HepG2 (cell line): ENCODE data around the gene HK3. TPM values are rescaled to one million over a fixed set of nuclear protein-coding genes. Genes with fewer than 3 reads are reported as not detected.

ENCODE experiments used
- ATAC-seq: fragments of 200-7000 bp; cut with Tn5 transposase; 3 replicates; pipeline ENCODE4 v1.9.1; 2020; ENCODE audit warnings: mild to moderate bottlenecking, moderate library complexity
- BruUV-seq: library from RNA; stranded (reverse); fragments of 400-500 nt; replicated peaks from 2 replicates; lab custom pipeline; 2021; lab: Mats Ljungman, UMichigan
- CTCF ChIA-PET: fragments of 300-600 bp; formaldehyde crosslinking; extraction: SDS; loops from one replicate; lab custom pipeline; 2021; ENCODE audit warnings: low total read pairs, inconsistent platforms, low intra/inter-chr PET ratio; lab: Yijun Ruan, JAX
- POLR2A ChIA-PET: fragments of 350-600 bp; sonication (Branson Sonifier 250); formaldehyde crosslinking; loops from one replicate; lab custom pipeline; 2020; ENCODE audit warnings: antibody characterized with exemption, inconsistent platforms; lab: Yijun Ruan, JAX
- DNase-seq: peaks from one replicate; pipeline ENCODE4 v3.0.0-alpha.2; 2015; ENCODE audit warnings: low spot score
- FAIRE-seq: peaks from 3 replicates; lab custom pipeline; 2011; peaks lifted over from hg19 to GRCh38; lab: Jason Lieb, UNC
- H2AFZ ChIP-seq: one replicate; pipeline ENCODE4 v1.6.1; 2011; ENCODE audit warnings: low read length, inconsistent platforms
- H3K27ac ChIP-seq: fragments of 300-600 bp; 3 replicates; pipeline ENCODE4 v1.8.0; 2011; ENCODE audit warnings: mixed run types, mild to moderate bottlenecking, mixed read lengths, low read length, inconsistent platforms; ENCODE audit not compliant: insufficient read depth; ENCODE audit errors: extremely low read length
- H3K27me3 ChIP-seq, 2 experiments: fragments of 200-600 bp in 1 of 2; 2 replicates in 1 of 2; 3 replicates in 1 of 2; pipeline versions ENCODE4 v1.6.0 to v1.8.0; 2011; ENCODE audit warnings: low read length in 2 of 2, mild to moderate bottlenecking in 2 of 2, moderate library complexity in 2 of 2, inconsistent platforms in 1 of 2; ENCODE audit not compliant: insufficient read depth in 2 of 2, control insufficient read depth in 1 of 2
- H3K36me3 ChIP-seq, 2 experiments: fragments of 200-600 bp in 1 of 2; replicated peaks in 1 of 2; 2 replicates in 1 of 2; 3 replicates in 1 of 2; pipeline versions ENCODE4 v1.5.1 to v1.8.0; 2011; ENCODE audit warnings: low read length in 2 of 2, inconsistent platforms in 1 of 2; ENCODE audit not compliant: insufficient read depth in 2 of 2, control insufficient read depth in 1 of 2
- H3K4me1 ChIP-seq: 2 replicates; pipeline ENCODE4 v1.5.1; 2012; ENCODE audit warnings: low read length, inconsistent platforms; ENCODE audit not compliant: insufficient read depth
- H3K4me2 ChIP-seq: 2 replicates; pipeline ENCODE4 v1.6.0; 2011; ENCODE audit warnings: low read depth, low read length, inconsistent platforms
- H3K4me3 ChIP-seq, 3 experiments: fragments of 200-600 bp in 1 of 3; sonication (generic), shearing (Covaris generic) in 1 of 3; replicated peaks in 1 of 3; 2 replicates each; pipeline ENCODE4 v1.5.1; 2011 to 2016; ENCODE audit warnings: low read length in 3 of 3, inconsistent platforms in 2 of 3, low read depth in 2 of 3, mild to moderate bottlenecking in 2 of 3, control low read depth in 1 of 3, mixed read lengths in 1 of 3; ENCODE audit not compliant: insufficient read depth in 1 of 3
- H3K79me2 ChIP-seq: one replicate; pipeline ENCODE4 v1.6.1; 2011; ENCODE audit warnings: low read length, inconsistent platforms; ENCODE audit not compliant: insufficient read depth
- H3K9ac ChIP-seq: 2 replicates; pipeline ENCODE4 v1.6.0; 2011; ENCODE audit warnings: mild to moderate bottlenecking, low read depth, low read length, inconsistent platforms; ENCODE audit not compliant: insufficient read depth
- H3K9me3 ChIP-seq: 2 replicates; pipeline ENCODE4 v1.5.1; 2012; ENCODE audit warnings: mild to moderate bottlenecking, low read length
- H4K20me1 ChIP-seq: 2 replicates; pipeline ENCODE4 v1.6.0; 2011; ENCODE audit warnings: inconsistent platforms, mild to moderate bottlenecking, low read length, moderate library complexity; ENCODE audit not compliant: insufficient read depth
- ATM ChIP-seq: fragments of 450-650 bp; IDR thresholded peaks from 2 replicates; pipeline ENCODE4 v1.7.1; 2017; ENCODE audit warnings: mild to moderate bottlenecking, borderline replicate concordance
- CENPX ChIP-seq: sonication (generic); formaldehyde crosslinking; IDR thresholded peaks from 2 replicates; pipeline ENCODE4 v1.9.0; 2021; ENCODE audit warnings: mild to moderate bottlenecking, missing genetic modification reagents, moderate library complexity
- ELF4 ChIP-seq: sonication (generic); formaldehyde crosslinking; IDR thresholded peaks from 2 replicates; pipeline ENCODE4 v1.5.0; 2020; ENCODE audit warnings: missing genetic modification reagents, mild to moderate bottlenecking, moderate library complexity, borderline replicate concordance
- FOXM1 ChIP-seq: sonication (generic); formaldehyde crosslinking; IDR thresholded peaks from 2 replicates; pipeline ENCODE4 v1.5.0; 2020; ENCODE audit warnings: missing genetic modification reagents
- HNRNPL ChIP-seq: fragments of 200-400 bp; formaldehyde crosslinking; IDR thresholded peaks from 2 replicates; pipeline ENCODE4 v1.6.1; 2017; ENCODE audit warnings: mild to moderate bottlenecking, low read depth, low read length
- PAX8 ChIP-seq: sonication (generic); formaldehyde crosslinking; IDR thresholded peaks from 2 replicates; pipeline ENCODE4 v1.8.0; 2022; ENCODE audit warnings: mild to moderate bottlenecking, missing genetic modification reagents, borderline replicate concordance
- RAD51 ChIP-seq: fragments of 450-650 bp; IDR thresholded peaks from 2 replicates; pipeline ENCODE4 v1.6.1; 2016; ENCODE audit warnings: borderline replicate concordance
- ZNF639 ChIP-seq: conservative IDR thresholded peaks from 2 replicates; pipeline ENCODE4 v1.6.1; 2018; ENCODE audit warnings: missing genetic modification reagents
- WGBS: methylation state at CpG from one replicate; pipeline ENCODE4 v1.1.6; 2017; ENCODE audit warnings: low lambda C conversion rate; 5-methylcytosine and 5-hydroxymethylcytosine counted together
- in situ Hi-C: cut with HindIII; loops from 2 replicates; pipeline ENCODE4 v1.10.0; 2017; ENCODE audit warnings: low pct_unique_long_range_greater_than_20kb; ENCODE audit not compliant: extremely low pct_ligation_motif_present
- intact Hi-C: fragments of 100-400 bp; cut with micrococcal nuclease; formaldehyde crosslinking; loops from one replicate; pipeline ENCODE4 v1.10.0; 2022; ENCODE audit not compliant: unreplicated experiment
- polyA plus RNA-seq, 8 experiments: library from polyadenylated mRNA; depleted of rRNA in 3 of 8; stranded (reverse) in 7 of 8; unstranded in 1 of 8; fragments of >200 nt; fragmentation: Illumina TruSeq in 4 of 8; extraction: Trizol in 4 of 8; gene quantifications; 2 replicates each; pipeline versions ENCODE4 v1.2.1 to v1.2.3, GENCODE V29; 2011 to 2016; ENCODE audit warnings: low read depth in 4 of 8, missing spikeins in 1 of 8, mixed read lengths in 1 of 8; ENCODE audit not compliant: insufficient read depth in 1 of 8
- total RNA-seq, 5 experiments: library from RNA; depleted of rRNA; stranded (reverse); fragments of >200 nt; fragmentation: Illumina TruSeq; extraction: Trizol; gene quantifications; 2 replicates each; pipeline ENCODE4 v1.2.3, GENCODE V29; 2016; ENCODE audit warnings: low read depth in 1 of 5
- TF ChIP-seq, protein P1 (sequence below): sonication (generic); formaldehyde crosslinking; IDR thresholded peaks from 2 replicates; pipeline ENCODE4 v1.5.0; 2020; ENCODE audit warnings: mild to moderate bottlenecking, missing genetic modification reagents

The HK3 gene
- total and polyA plus RNA-seq, 2 of the 13 experiments (the other 11 are each of a cell fraction or from before 2014, with no cell fraction given), result not detected

GRCh38 chr5:176891331-176891958, 7.7 kb downstream of the HK3 start:
- Histone ChIP-seq H3K36me3 (no peaks in the 10 kb centered on the region), H3K79me2 (no peaks in the 10 kb centered on the region), H3K27ac (no peak overlapping the region), H2AFZ (no peak overlapping the region), H3K4me3 (no peak overlapping the region), H3K4me2 (no peak overlapping the region), H3K4me1 (no peaks in the 10 kb centered on the region), H3K9me3 (no peaks in the 10 kb centered on the region), H3K9ac (no peak overlapping the region), H4K20me1 (no peaks in the 10 kb centered on the region), H3K27me3 (peaks cover 2 to 27% of the 10 kb centered on the region in 2 experiments; a peak in 4 of 5 replicates)
- no TSS peak for BruUV-seq
- intact Hi-C loops, result no loop called here
- ChIA-PET CTCF (no interaction called here), POLR2A (no interaction called here)
- FAIRE-seq, result no peak
- WGBS, result 29% methylated on average over 8 of the region's 9 CpGs
- in situ Hi-C loops, result no loop called here
- DNase-seq, result no peak
- ATAC-seq, result no peak
- TF ChIP-seq, protein P1, sequence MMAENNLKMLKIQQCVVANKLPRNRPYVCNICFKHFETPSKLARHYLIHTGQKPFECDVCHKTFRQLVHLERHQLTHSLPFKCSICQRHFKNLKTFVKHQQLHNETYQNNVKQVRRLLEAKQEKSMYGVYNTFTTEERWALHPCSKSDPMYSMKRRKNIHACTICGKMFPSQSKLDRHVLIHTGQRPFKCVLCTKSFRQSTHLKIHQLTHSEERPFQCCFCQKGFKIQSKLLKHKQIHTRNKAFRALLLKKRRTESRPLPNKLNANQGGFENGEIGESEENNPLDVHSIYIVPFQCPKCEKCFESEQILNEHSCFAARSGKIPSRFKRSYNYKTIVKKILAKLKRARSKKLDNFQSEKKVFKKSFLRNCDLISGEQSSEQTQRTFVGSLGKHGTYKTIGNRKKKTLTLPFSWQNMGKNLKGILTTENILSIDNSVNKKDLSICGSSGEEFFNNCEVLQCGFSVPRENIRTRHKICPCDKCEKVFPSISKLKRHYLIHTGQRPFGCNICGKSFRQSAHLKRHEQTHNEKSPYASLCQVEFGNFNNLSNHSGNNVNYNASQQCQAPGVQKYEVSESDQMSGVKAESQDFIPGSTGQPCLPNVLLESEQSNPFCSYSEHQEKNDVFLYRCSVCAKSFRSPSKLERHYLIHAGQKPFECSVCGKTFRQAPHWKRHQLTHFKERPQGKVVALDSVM, result no peak
- no peak for TF ChIP-seq RAD51
- no peak for TF ChIP-seq FOXM1 (CRISPR knock-in tag)
- TF ChIP-seq ZNF639 (CRISPR knock-in tag), result no peak
- no peak for TF ChIP-seq CENPX (CRISPR knock-in tag)
- TF ChIP-seq ELF4 (CRISPR knock-in tag), result no peak
- no peak for TF ChIP-seq HNRNPL
- no peak for TF ChIP-seq ATM
- no peak for TF ChIP-seq PAX8 (CRISPR knock-in tag)
